GM23338 (cell line): ENCODE measurements around the gene PLXND1.

ENCODE experiments used
- CREB1 ChIP-seq: fragments of 250-450 bp; sonication (Bioruptor Pico); IDR thresholded peaks from 2 replicates; pipeline ENCODE4 v1.5.0; 2020; ENCODE audit warnings: low read depth, mild to moderate bottlenecking, moderate library complexity
- EZH2phosphoT487 ChIP-seq: fragments of 200-600 bp; sonication (generic); IDR thresholded peaks from one replicate; pipeline ENCODE4 v1.8.1; 2018; ENCODE audit warnings: antibody characterized with exemption; ENCODE audit not compliant: unreplicated experiment
- JUNB ChIP-seq: IDR thresholded peaks from one replicate; pipeline ENCODE4 v1.6.1; 2016; ENCODE audit warnings: antibody characterized with exemption; ENCODE audit not compliant: unreplicated experiment
- POLR2AphosphoS5 ChIP-seq: IDR thresholded peaks from 2 replicates; pipeline ENCODE4 v1.6.1; 2016; ENCODE audit warnings: antibody characterized with exemption, low read depth
- TF ChIP-seq, protein P1 (sequence below), 2 experiments: fragments of 200-600 bp in 1 of 2; sonication (generic) in 1 of 2; conservative IDR thresholded peaks; 2 replicates each; pipeline versions ENCODE4 v1.5.1 to v1.6.1; 2016 to 2017; ENCODE audit warnings: antibody characterized with exemption in 2 of 2, low read depth in 2 of 2, mild to moderate bottlenecking in 2 of 2, moderate library complexity in 1 of 2
- TF ChIP-seq, protein P2 (sequence below): IDR thresholded peaks from one replicate; pipeline ENCODE4 v1.6.1; 2018; ENCODE audit warnings: antibody characterized with exemption; ENCODE audit not compliant: unreplicated experiment
- TF ChIP-seq, protein P3 (sequence below): fragments of 250-450 bp; sonication (Bioruptor Pico); IDR thresholded peaks from 2 replicates; pipeline ENCODE4 v1.5.0; 2020; ENCODE audit warnings: mild to moderate bottlenecking, moderate library complexity

DNA sequence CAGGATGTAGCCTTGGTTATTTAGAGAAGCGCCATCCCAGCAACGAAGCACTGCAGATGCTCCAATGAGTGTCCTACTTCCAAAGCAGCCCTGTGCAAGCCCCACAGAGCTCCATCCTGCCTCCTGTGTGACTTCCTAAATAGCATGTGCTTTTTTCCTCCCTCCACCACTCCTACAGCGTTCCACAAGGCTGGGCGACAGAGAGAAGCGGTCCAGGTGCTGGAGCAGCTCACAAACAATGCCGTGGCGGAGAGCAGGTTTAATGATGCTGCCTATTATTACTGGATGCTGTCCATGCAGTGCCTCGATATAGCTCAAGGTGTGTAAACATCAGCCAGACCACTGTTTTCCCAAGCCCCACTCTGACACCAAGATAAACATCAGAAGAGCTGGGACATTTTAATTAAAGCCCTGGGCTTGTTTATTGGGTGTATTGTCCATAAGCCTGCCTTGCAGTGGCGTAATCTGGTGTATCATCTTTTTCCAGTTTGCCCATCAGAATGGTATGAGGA lies 100.2 kb downstream of the PLXND1 start:
- TF ChIP-seq EZH2phosphoT487, result no peak
- TF ChIP-seq, protein P1, sequence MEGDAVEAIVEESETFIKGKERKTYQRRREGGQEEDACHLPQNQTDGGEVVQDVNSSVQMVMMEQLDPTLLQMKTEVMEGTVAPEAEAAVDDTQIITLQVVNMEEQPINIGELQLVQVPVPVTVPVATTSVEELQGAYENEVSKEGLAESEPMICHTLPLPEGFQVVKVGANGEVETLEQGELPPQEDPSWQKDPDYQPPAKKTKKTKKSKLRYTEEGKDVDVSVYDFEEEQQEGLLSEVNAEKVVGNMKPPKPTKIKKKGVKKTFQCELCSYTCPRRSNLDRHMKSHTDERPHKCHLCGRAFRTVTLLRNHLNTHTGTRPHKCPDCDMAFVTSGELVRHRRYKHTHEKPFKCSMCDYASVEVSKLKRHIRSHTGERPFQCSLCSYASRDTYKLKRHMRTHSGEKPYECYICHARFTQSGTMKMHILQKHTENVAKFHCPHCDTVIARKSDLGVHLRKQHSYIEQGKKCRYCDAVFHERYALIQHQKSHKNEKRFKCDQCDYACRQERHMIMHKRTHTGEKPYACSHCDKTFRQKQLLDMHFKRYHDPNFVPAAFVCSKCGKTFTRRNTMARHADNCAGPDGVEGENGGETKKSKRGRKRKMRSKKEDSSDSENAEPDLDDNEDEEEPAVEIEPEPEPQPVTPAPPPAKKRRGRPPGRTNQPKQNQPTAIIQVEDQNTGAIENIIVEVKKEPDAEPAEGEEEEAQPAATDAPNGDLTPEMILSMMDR (conservative IDR thresholded peaks at IDR 0.05; ENCODE audit: low read depth in 2 of 2), result no peak
- TF ChIP-seq POLR2AphosphoS5, result no peak
- TF ChIP-seq, protein P2, sequence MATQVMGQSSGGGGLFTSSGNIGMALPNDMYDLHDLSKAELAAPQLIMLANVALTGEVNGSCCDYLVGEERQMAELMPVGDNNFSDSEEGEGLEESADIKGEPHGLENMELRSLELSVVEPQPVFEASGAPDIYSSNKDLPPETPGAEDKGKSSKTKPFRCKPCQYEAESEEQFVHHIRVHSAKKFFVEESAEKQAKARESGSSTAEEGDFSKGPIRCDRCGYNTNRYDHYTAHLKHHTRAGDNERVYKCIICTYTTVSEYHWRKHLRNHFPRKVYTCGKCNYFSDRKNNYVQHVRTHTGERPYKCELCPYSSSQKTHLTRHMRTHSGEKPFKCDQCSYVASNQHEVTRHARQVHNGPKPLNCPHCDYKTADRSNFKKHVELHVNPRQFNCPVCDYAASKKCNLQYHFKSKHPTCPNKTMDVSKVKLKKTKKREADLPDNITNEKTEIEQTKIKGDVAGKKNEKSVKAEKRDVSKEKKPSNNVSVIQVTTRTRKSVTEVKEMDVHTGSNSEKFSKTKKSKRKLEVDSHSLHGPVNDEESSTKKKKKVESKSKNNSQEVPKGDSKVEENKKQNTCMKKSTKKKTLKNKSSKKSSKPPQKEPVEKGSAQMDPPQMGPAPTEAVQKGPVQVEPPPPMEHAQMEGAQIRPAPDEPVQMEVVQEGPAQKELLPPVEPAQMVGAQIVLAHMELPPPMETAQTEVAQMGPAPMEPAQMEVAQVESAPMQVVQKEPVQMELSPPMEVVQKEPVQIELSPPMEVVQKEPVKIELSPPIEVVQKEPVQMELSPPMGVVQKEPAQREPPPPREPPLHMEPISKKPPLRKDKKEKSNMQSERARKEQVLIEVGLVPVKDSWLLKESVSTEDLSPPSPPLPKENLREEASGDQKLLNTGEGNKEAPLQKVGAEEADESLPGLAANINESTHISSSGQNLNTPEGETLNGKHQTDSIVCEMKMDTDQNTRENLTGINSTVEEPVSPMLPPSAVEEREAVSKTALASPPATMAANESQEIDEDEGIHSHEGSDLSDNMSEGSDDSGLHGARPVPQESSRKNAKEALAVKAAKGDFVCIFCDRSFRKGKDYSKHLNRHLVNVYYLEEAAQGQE, result no peak
- TF ChIP-seq, protein P3, sequence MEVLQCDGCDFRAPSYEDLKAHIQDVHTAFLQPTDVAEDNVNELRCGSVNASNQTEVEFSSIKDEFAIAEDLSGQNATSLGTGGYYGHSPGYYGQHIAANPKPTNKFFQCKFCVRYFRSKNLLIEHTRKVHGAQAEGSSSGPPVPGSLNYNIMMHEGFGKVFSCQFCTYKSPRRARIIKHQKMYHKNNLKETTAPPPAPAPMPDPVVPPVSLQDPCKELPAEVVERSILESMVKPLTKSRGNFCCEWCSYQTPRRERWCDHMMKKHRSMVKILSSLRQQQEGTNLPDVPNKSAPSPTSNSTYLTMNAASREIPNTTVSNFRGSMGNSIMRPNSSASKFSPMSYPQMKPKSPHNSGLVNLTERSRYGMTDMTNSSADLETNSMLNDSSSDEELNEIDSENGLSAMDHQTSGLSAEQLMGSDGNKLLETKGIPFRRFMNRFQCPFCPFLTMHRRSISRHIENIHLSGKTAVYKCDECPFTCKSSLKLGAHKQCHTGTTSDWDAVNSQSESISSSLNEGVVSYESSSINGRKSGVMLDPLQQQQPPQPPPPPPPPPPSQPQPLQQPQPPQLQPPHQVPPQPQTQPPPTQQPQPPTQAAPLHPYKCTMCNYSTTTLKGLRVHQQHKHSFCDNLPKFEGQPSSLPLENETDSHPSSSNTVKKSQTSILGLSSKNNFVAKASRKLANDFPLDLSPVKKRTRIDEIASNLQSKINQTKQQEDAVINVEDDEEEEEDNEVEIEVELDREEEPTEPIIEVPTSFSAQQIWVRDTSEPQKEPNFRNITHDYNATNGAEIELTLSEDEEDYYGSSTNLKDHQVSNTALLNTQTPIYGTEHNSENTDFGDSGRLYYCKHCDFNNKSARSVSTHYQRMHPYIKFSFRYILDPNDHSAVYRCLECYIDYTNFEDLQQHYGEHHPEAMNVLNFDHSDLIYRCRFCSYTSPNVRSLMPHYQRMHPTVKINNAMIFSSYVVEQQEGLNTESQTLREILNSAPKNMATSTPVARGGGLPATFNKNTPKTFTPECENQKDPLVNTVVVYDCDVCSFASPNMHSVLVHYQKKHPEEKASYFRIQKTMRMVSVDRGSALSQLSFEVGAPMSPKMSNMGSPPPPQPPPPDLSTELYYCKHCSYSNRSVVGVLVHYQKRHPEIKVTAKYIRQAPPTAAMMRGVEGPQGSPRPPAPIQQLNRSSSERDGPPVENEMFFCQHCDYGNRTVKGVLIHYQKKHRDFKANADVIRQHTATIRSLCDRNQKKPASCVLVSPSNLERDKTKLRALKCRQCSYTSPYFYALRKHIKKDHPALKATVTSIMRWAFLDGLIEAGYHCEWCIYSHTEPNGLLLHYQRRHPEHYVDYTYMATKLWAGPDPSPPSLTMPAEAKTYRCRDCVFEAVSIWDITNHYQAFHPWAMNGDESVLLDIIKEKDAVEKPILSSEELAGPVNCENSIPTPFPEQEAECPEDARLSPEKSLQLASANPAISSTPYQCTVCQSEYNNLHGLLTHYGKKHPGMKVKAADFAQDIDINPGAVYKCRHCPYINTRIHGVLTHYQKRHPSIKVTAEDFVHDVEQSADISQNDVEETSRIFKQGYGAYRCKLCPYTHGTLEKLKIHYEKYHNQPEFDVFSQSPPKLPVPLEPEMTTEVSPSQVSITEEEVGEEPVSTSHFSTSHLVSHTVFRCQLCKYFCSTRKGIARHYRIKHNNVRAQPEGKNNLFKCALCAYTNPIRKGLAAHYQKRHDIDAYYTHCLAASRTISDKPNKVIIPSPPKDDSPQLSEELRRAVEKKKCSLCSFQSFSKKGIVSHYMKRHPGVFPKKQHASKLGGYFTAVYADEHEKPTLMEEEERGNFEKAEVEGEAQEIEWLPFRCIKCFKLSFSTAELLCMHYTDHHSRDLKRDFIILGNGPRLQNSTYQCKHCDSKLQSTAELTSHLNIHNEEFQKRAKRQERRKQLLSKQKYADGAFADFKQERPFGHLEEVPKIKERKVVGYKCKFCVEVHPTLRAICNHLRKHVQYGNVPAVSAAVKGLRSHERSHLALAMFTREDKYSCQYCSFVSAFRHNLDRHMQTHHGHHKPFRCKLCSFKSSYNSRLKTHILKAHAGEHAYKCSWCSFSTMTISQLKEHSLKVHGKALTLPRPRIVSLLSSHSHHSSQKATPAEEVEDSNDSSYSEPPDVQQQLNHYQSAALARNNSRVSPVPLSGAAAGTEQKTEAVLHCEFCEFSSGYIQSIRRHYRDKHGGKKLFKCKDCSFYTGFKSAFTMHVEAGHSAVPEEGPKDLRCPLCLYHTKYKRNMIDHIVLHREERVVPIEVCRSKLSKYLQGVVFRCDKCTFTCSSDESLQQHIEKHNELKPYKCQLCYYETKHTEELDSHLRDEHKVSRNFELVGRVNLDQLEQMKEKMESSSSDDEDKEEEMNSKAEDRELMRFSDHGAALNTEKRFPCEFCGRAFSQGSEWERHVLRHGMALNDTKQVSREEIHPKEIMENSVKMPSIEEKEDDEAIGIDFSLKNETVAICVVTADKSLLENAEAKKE (CRISPR knock-in tag), result no peak
- TF ChIP-seq JUNB, result no peak
- TF ChIP-seq CREB1 (CRISPR knock-in tag), result no peak
